K562 (cell line): Measurements from ENCODE around the gene ATP13A1. TPM values are rescaled to one million over a fixed set of nuclear protein-coding genes. Genes with fewer than 3 reads are reported as not detected.
A peak's percentile ranks its signal among the peaks of the same experiment; 100 is the strongest.

Source experiments
- CREB1 ChIP-seq, 2 experiments: sonication (generic) in 1 of 2; formaldehyde crosslinking in 1 of 2; IDR thresholded peaks; 2 replicates each; pipeline versions ENCODE4 v1.6.1 to v1.8.0; 2012 to 2022; ENCODE audit warnings: inconsistent platforms in 1 of 2, mild to moderate bottlenecking in 1 of 2, missing genetic modification reagents in 1 of 2, moderate library complexity in 1 of 2
- CREM ChIP-seq: IDR thresholded peaks from 2 replicates; pipeline ENCODE4 v1.6.1; 2014; ENCODE audit warnings: antibody characterized with exemption, low read depth
- E4F1 ChIP-seq: fragments of 250-450 bp; sonication (Bioruptor Pico); IDR thresholded peaks from 2 replicates; pipeline ENCODE4 v1.5.0; 2021; ENCODE audit warnings: mild to moderate bottlenecking, borderline replicate concordance
- ELK3 ChIP-seq: fragments of 450-650 bp; formaldehyde crosslinking; IDR thresholded peaks from 2 replicates; pipeline ENCODE4 v1.4.0; 2020; ENCODE audit warnings: mild to moderate bottlenecking
- ERF ChIP-seq: fragments of 450-650 bp; formaldehyde crosslinking; IDR thresholded peaks from 2 replicates; pipeline ENCODE4 v1.4.0; 2020; ENCODE audit warnings: mild to moderate bottlenecking, mixed read lengths
- GATAD2B ChIP-seq: fragments of 450-650 bp; IDR thresholded peaks from 2 replicates; pipeline ENCODE4 v1.6.1; 2017; ENCODE audit warnings: mild to moderate bottlenecking, borderline replicate concordance
- GTF2A2 ChIP-seq: IDR thresholded peaks from 2 replicates; pipeline ENCODE4 v1.6.1; 2016; ENCODE audit warnings: mild to moderate bottlenecking, missing genetic modification characterization, missing compliant biosample characterization
- ID3 ChIP-seq, 2 experiments: fragments of 250-450 bp in 1 of 2; fragments of 450-650 bp in 1 of 2; sonication (Bioruptor Pico) in 1 of 2; IDR thresholded peaks; 2 replicates each; pipeline versions ENCODE4 v1.6.1 to v1.8.0; 2016 to 2021; ENCODE audit warnings: mild to moderate bottlenecking in 2 of 2, moderate library complexity in 2 of 2, missing compliant biosample characterization in 1 of 2, missing genetic modification characterization in 1 of 2
- KAT7 ChIP-seq: sonication (generic); formaldehyde crosslinking; IDR thresholded peaks from 2 replicates; pipeline ENCODE4 v1.8.0; 2022; ENCODE audit warnings: missing genetic modification reagents, mild to moderate bottlenecking, borderline replicate concordance
- MAFG ChIP-seq: fragments of 450-650 bp; conservative IDR thresholded peaks from 2 replicates; pipeline ENCODE4 v1.6.1; 2016; ENCODE audit warnings: missing genetic modification characterization, missing compliant biosample characterization
- NCOA4 ChIP-seq: fragments of 450-650 bp; IDR thresholded peaks from 2 replicates; pipeline ENCODE4 v1.6.1; 2018; ENCODE audit warnings: mild to moderate bottlenecking; ENCODE audit not compliant: partially characterized antibody
- NFYB ChIP-seq: IDR thresholded peaks from 2 replicates; pipeline ENCODE4 v1.6.1; 2011; ENCODE audit warnings: mild to moderate bottlenecking, moderate library complexity; ENCODE audit not compliant: insufficient read length; ENCODE audit errors: extremely low read depth
- NR0B1 ChIP-seq: fragments of 450-650 bp; IDR thresholded peaks from one replicate; pipeline ENCODE4 v1.6.1; 2018; ENCODE audit warnings: mild to moderate bottlenecking, moderate library complexity; ENCODE audit not compliant: partially characterized antibody
- POLR2A ChIP-seq: fragments of 450-650 bp; conservative IDR thresholded peaks from 2 replicates; pipeline ENCODE4 v1.6.1; 2016
- RBM39 ChIP-seq: fragments of 200-400 bp; formaldehyde crosslinking; optimal IDR thresholded peaks from 2 replicates; pipeline ENCODE3; 2018; ENCODE audit warnings: low read depth, low read length
- SRSF1 ChIP-seq: fragments of 200-400 bp; formaldehyde crosslinking; IDR thresholded peaks from 2 replicates; pipeline ENCODE4 v1.6.1; 2017; ENCODE audit warnings: mild to moderate bottlenecking, low read depth, low read length, moderate library complexity
- THRB ChIP-seq: fragments of 450-650 bp; formaldehyde crosslinking; conservative IDR thresholded peaks from 2 replicates; pipeline ENCODE4 v1.4.0; 2022; ENCODE audit warnings: mild to moderate bottlenecking, missing genetic modification characterization
- ZKSCAN1 ChIP-seq: fragments of 150-350 bp; IDR thresholded peaks from 2 replicates; pipeline ENCODE4 v1.6.1; 2016; ENCODE audit warnings: low read depth, low read length
- ZNF140 ChIP-seq: fragments of 250-450 bp; sonication (Bioruptor Pico); IDR thresholded peaks from 2 replicates; pipeline ENCODE4 v1.8.0; 2021; ENCODE audit warnings: moderate library complexity, mild to moderate bottlenecking, inconsistent platforms
- ZNF24 ChIP-seq: fragments of 450-650 bp; IDR thresholded peaks from 2 replicates; pipeline ENCODE4 v1.6.1; 2016
- ZNF76 ChIP-seq: fragments of 250-450 bp; sonication (Bioruptor Pico); IDR thresholded peaks from 2 replicates; pipeline ENCODE4 v1.4.0; 2020; ENCODE audit warnings: mild to moderate bottlenecking, moderate library complexity, borderline replicate concordance
- polyA plus RNA-seq, 8 experiments: library from polyadenylated mRNA; depleted of rRNA in 4 of 8; stranded (reverse) in 5 of 8; unstranded in 3 of 8; fragments of >200 nt; fragmentation: Nextera tagmentation in 2 of 8; fragmentation: Illumina TruSeq in 1 of 8; extraction: Ambion mirVana in 2 of 8; extraction: Trizol in 1 of 8; gene quantifications; 2 replicates each; pipeline versions ENCODE4 v1.2.1 to v1.2.3, GENCODE V29; 2011 to 2014; ENCODE audit warnings: inconsistent platforms in 1 of 8, missing spikeins in 1 of 8
- total RNA-seq, 7 experiments: library from RNA; depleted of rRNA in 6 of 7; stranded (reverse); fragments of >200 nt in 6 of 7; fragmentation: Illumina TruSeq in 2 of 7; extraction: Trizol in 2 of 7; gene quantifications; 2 replicates each; pipeline versions ENCODE4 v1.2.1 to v1.2.3, GENCODE V29; 2011 to 2021; ENCODE audit warnings: low replicate concordance in 1 of 7

ATP13A1 gene
- total and polyA plus RNA-seq, 9 of the 15 experiments (the other 6 are each of a cell fraction or from before 2014, with no cell fraction given) = 0.90 to 83.8 (median 23.1) TPM

- TF ChIP-seq NFYB (no peak), ZNF24 (peak; percentile 33; the same call in 1 of the 2 replicates), ID3 (CRISPR knock-in tag; IDR thresholded peaks at IDR 0.05) (no peak), ID3 (tag; IDR thresholded peaks at IDR 0.05) (peak; percentile 91), E4F1 (CRISPR knock-in tag) (no peak), ZNF76 (CRISPR knock-in tag) (0 out of 2 replicates have a peak, but pooled peaks have one; percentile 68), RBM39 (no peak), ZKSCAN1 (peak; percentile 60; the same call in 1 of the 2 replicates), MAFG (tag) (no peak), NCOA4 (no peak), KAT7 (CRISPR knock-in tag) (no peak), GATAD2B (peak; percentile 96), SRSF1 (no peak), GTF2A2 (tag) (peak; percentile 67), THRB (peak; percentile 85; the same call in 1 of the 2 replicates), CREB1 (IDR thresholded peaks at IDR 0.05) (no peak; the same call in 1 of the 2 replicates), CREB1 (CRISPR knock-in tag; IDR thresholded peaks at IDR 0.05) (0 out of 2 replicates have a peak, but pooled peaks have one; percentile 33), ZNF140 (CRISPR knock-in tag) (no peak), ELK3 (CRISPR knock-in tag) (no peak), NR0B1 (no peak), POLR2A (peak; percentile 91), CREM (peak; percentile 71), ERF (CRISPR knock-in tag) (peak; percentile 68; the same call in 1 of the 2 replicates)
These were observed at the start of gene ATP13A1 (continued) for GRCh38 chr19:19663256-19664120.
